HCT116 (cell line): Measurements from ENCODE around the gene ACTG2. TPM values are rescaled to one million over a fixed set of nuclear protein-coding genes. Genes with fewer than 3 reads are reported as not detected.

Source experiments
- ATAC-seq: fragments of 200-7000 bp; cut with Tn5 transposase; 2 replicates; pipeline ENCODE4 v1.9.1; 2020; ENCODE audit warnings: mild to moderate bottlenecking, moderate library complexity
- BruUV-seq: library from RNA; stranded (reverse); fragments of 400-500 nt; replicated peaks from 2 replicates; lab custom pipeline; 2021; lab: Mats Ljungman, UMichigan
- CTCF ChIA-PET: fragments of 300-600 bp; sonication (Branson Sonifier 250); formaldehyde crosslinking; loops from one replicate; lab custom pipeline; 2021; ENCODE audit warnings: antibody characterized with exemption; lab: Charles Lee
- POLR2A ChIA-PET: fragments of 300-600, 350-600 bp; sonication (Branson Sonifier 250); formaldehyde crosslinking; loops from one replicate; lab custom pipeline; 2021; ENCODE audit warnings: antibody characterized with exemption; lab: Charles Lee
- RAD21 ChIA-PET, 2 experiments: fragments of 300-600 bp; sonication (Branson Sonifier 250); formaldehyde crosslinking; loops; one replicate each; lab custom pipeline; 2023; ENCODE audit warnings: low total read pairs in 2 of 2; ENCODE audit not compliant: uncharacterized antibody in 2 of 2, unreplicated experiment in 2 of 2, low non-redundant PET in 1 of 2; lab: Charles Lee
- DNase-seq: peaks from one replicate; pipeline ENCODE4 v3.0.0-alpha.2; 2010; ENCODE audit warnings: low read depth, low spot score
- H2AFZ ChIP-seq: fragments of 200-600 bp; shearing (Covaris generic), sonication (generic); 2 replicates; pipeline ENCODE4 v1.6.1; 2017; ENCODE audit warnings: low read depth, mixed run types, mixed read lengths, antibody characterized with exemption, low read length; ENCODE audit not compliant: poor library complexity, severe bottlenecking
- H3K27ac ChIP-seq: 2 replicates; pipeline ENCODE4 v1.5.1; 2012; ENCODE audit warnings: low read depth, low read length
- H3K27me3 ChIP-seq: fragments of 200-600 bp; sonication (generic); 2 replicates; pipeline ENCODE4 v1.6.1; 2016; ENCODE audit warnings: mixed run types, low read length, mixed read lengths; ENCODE audit not compliant: insufficient read depth
- H3K36me3 ChIP-seq, 2 experiments: fragments of 200-500 bp in 1 of 2; fragments of 200-600 bp in 1 of 2; sonication (Bioruptor generic) in 1 of 2; sonication (generic) in 1 of 2; 2 replicates each; pipeline versions ENCODE4 v1.5.1 to v1.6.1; 2014 to 2016; ENCODE audit warnings: low read length in 2 of 2, inconsistent platforms in 1 of 2, mixed read lengths in 1 of 2, mixed run types in 1 of 2; ENCODE audit not compliant: insufficient read depth in 2 of 2, control insufficient read depth in 1 of 2
- H3K4me1 ChIP-seq, 2 experiments: fragments of 200-600 bp in 1 of 2; sonication (generic) in 1 of 2; 2 replicates each; pipeline versions ENCODE4 v1.5.1 to v1.6.1; 2012 to 2017; ENCODE audit warnings: low read length in 2 of 2, inconsistent platforms in 1 of 2, mild to moderate bottlenecking in 1 of 2, mixed read lengths in 1 of 2, mixed run types in 1 of 2, moderate library complexity in 1 of 2; ENCODE audit not compliant: insufficient read depth in 2 of 2, control insufficient read depth in 1 of 2
- H3K4me2 ChIP-seq: fragments of 200-600 bp; sonication (generic); 2 replicates; pipeline ENCODE4 v1.6.1; 2017; ENCODE audit warnings: mixed run types, low read length, mixed read lengths
- H3K4me3 ChIP-seq, 2 experiments: fragments of 200-600 bp in 1 of 2; sonication (generic) in 1 of 2; replicated peaks in 1 of 2; 2 replicates each; pipeline ENCODE4 v1.5.1; 2011 to 2016; ENCODE audit warnings: low read length in 2 of 2, control low read depth in 1 of 2, low read depth in 1 of 2, mild to moderate bottlenecking in 1 of 2, mixed read lengths in 1 of 2, mixed run types in 1 of 2
- H3K79me2 ChIP-seq: fragments of 200-600 bp; sonication (generic); 2 replicates; pipeline ENCODE4 v1.6.1; 2017; ENCODE audit warnings: mild to moderate bottlenecking, mixed run types, low read length, moderate library complexity, mixed read lengths; ENCODE audit not compliant: insufficient read depth
- H3K9ac ChIP-seq: fragments of 200-600 bp; sonication (generic); 2 replicates; pipeline ENCODE4 v1.6.1; 2016; ENCODE audit warnings: low read length, mixed read lengths
- H3K9me2 ChIP-seq: fragments of 200-600 bp; sonication (generic), shearing (Covaris generic); 2 replicates; pipeline ENCODE4 v1.6.1; 2017; ENCODE audit warnings: mixed run types, mild to moderate bottlenecking, moderate library complexity; ENCODE audit not compliant: insufficient read depth
- H3K9me3 ChIP-seq, 2 experiments: fragments of 200-500 bp in 1 of 2; fragments of 200-600 bp in 1 of 2; sonication (Bioruptor generic) in 1 of 2; sonication (generic) in 1 of 2; 2 replicates each; pipeline ENCODE4 v1.6.1; 2014 to 2017; ENCODE audit warnings: low read length in 2 of 2, mixed read lengths in 2 of 2, inconsistent platforms in 1 of 2, low read depth in 1 of 2, mild to moderate bottlenecking in 1 of 2, mixed run types in 1 of 2, moderate library complexity in 1 of 2; ENCODE audit not compliant: control insufficient read depth in 1 of 2, insufficient read depth in 1 of 2
- H4K20me1 ChIP-seq: fragments of 200-600 bp; sonication (generic), shearing (Covaris generic); 2 replicates; pipeline ENCODE4 v1.6.1; 2017; ENCODE audit warnings: mixed run types, mild to moderate bottlenecking, moderate library complexity; ENCODE audit not compliant: insufficient read depth
- ATF3 ChIP-seq: IDR thresholded peaks from 2 replicates; pipeline ENCODE4 v1.6.1; 2012
- CBX3 ChIP-seq: IDR thresholded peaks from 2 replicates; pipeline ENCODE4 v1.6.1; 2012; ENCODE audit warnings: low read depth
- CTCF ChIP-seq, 3 experiments: fragments of 200-600 bp in 1 of 3; sonication (generic) in 1 of 3; IDR thresholded peaks in 2 of 3; conservative IDR thresholded peaks in 1 of 3; 2 replicates each; pipeline ENCODE4 v1.5.1; 2012 to 2017; ENCODE audit warnings: low read depth in 2 of 3, low read length in 2 of 3, antibody characterized with exemption in 1 of 3, borderline replicate concordance in 1 of 3, control low read depth in 1 of 3, mild to moderate bottlenecking in 1 of 3, mixed read lengths in 1 of 3, mixed run types in 1 of 3, moderate library complexity in 1 of 3; ENCODE audit not compliant: insufficient read depth in 1 of 3
- ELF1 ChIP-seq: IDR thresholded peaks from 2 replicates; pipeline ENCODE4 v1.6.1; 2012; ENCODE audit warnings: low read depth, borderline replicate concordance
- FOSL1 ChIP-seq: IDR thresholded peaks from 2 replicates; pipeline ENCODE4 v1.6.1; 2012; ENCODE audit warnings: low read depth
- JUND ChIP-seq: IDR thresholded peaks from 2 replicates; pipeline ENCODE4 v1.6.1; 2012
- POLR2A ChIP-seq: IDR thresholded peaks from 2 replicates; pipeline ENCODE4 v1.7.0; 2011; ENCODE audit warnings: borderline replicate concordance; ENCODE audit not compliant: insufficient read depth, insufficient read length; ENCODE audit errors: extremely low read depth
- RAD21 ChIP-seq: IDR thresholded peaks from 2 replicates; pipeline ENCODE4 v1.6.1; 2012; ENCODE audit warnings: low read depth, mild to moderate bottlenecking
- SP1 ChIP-seq: IDR thresholded peaks from 2 replicates; pipeline ENCODE4 v1.6.1; 2012; ENCODE audit warnings: low read depth
- SRF ChIP-seq: IDR thresholded peaks from 2 replicates; pipeline ENCODE4 v1.6.1; 2012; ENCODE audit warnings: low read depth
- TCF7L2 ChIP-seq: IDR thresholded peaks from 2 replicates; pipeline ENCODE4 v1.7.0; 2011; ENCODE audit warnings: borderline replicate concordance, inconsistent platforms; ENCODE audit not compliant: insufficient read depth, insufficient read length; ENCODE audit errors: extremely low read depth
- ZFX ChIP-seq: fragments of 450-650 bp; IDR thresholded peaks from 2 replicates; pipeline ENCODE4 v1.6.1; 2017
- intact Hi-C: fragments of 100-400 bp; cut with micrococcal nuclease; formaldehyde crosslinking; loops from 2 replicates; pipeline ENCODE4 v1.10.0; 2022
- total RNA-seq: library from RNA; stranded (reverse); gene quantifications from one replicate; pipeline ENCODE4 v1.2.1, GENCODE V29; 2021; ENCODE audit not compliant: unreplicated experiment

The ACTG2 gene
- total RNA-seq, 1 experiment from 2014 or later: 0.89 TPM

GRCh38 chr2:73942664-73943063, 49.9 kb downstream of the ACTG2 start:
- DNase-seq: no peak
- Histone ChIP-seq H3K9me2 (no peaks in the 10 kb centered on the region), H2AFZ (no peak overlapping the region), H3K4me3 (no peak overlapping the region), H3K79me2 (peaks cover 96% of the 10 kb centered on the region), H4K20me1 (peaks cover 4% of the 10 kb centered on the region; the same call in 1 of the 2 replicates), H3K9me3 (no peaks in the 10 kb centered on the region), H3K27me3 (no peaks in the 10 kb centered on the region), H3K4me2 (no peak overlapping the region), H3K9ac (no peak overlapping the region), H3K36me3 (peaks cover 21 to 37% of the 10 kb centered on the region in 2 experiments; a peak in 3 of 4 replicates), H3K4me1 (no peaks in the 10 kb centered on the region; a peak in 1 of 4 replicates), H3K27ac (no peak overlapping the region)
- ATAC-seq: no peak
- RAD21 ChIA-PET: no interaction called here
- CTCF ChIA-PET: interaction anchor here (0.6 kb wide), 1 partner anchor 52 kb away, joined by 3 read pairs; no protein-coding TSS in a partner anchor
- POLR2A ChIA-PET: no interaction called here
- no TSS peak for BruUV-seq
- intact Hi-C loops: no loop called here
- TF ChIP-seq POLR2A (no peak), ELF1 (no peak), ATF3 (no peak), FOSL1 (no peak), SP1 (no peak), TCF7L2 (no peak), ZFX (no peak), SRF (no peak), CBX3 (no peak), RAD21 (no peak), CTCF (IDR thresholded peaks at IDR 0.05 in 2 of 3, conservative IDR thresholded peaks at IDR 0.05 in 1 of 3; ENCODE audit: borderline replicate concordance in 1 of 3, insufficient read depth in 1 of 3, low read depth in 2 of 3, low read length in 2 of 3) (no peak), JUND (no peak)
